Activated T-cell treated with anti-CD3 and anti-CD28 coated beads, Interleukin-2, amount 50 U/mL, for 4 hours (primary cell): Measurements from ENCODE around the gene DEFB123. TPM values are rescaled to one million over a fixed set of nuclear protein-coding genes. Genes with fewer than 3 reads are reported as not detected.
"Not testable (repeated sequence)": the region's sequence is repeated elsewhere in the genome, so short reads cannot be mapped to it uniquely, and the experiment has no call there.

Experiments
- ATAC-seq, 2 donors: fragments of 200-7000 bp; cut with Tn5 transposase; one replicate each; pipeline ENCODE4 v1.10.0; 2021
- DNase-seq: peaks from one replicate; pipeline ENCODE4 v3.0.0-alpha.2; 2020
- H3K27me3 Mint-ChIP-seq: one replicate; pipeline ENCODE4 v1.8.0; 2021; ENCODE audit warnings: low read depth, mixed read lengths
- H3K36me3 Mint-ChIP-seq: one replicate; pipeline ENCODE4 v1.8.0; 2022; ENCODE audit warnings: mixed read lengths; ENCODE audit not compliant: insufficient read depth
- H3K4me1 Mint-ChIP-seq: one replicate; pipeline ENCODE4 v1.8.0; 2021; ENCODE audit warnings: low read depth, mixed read lengths
- H3K4me3 Mint-ChIP-seq: one replicate; pipeline ENCODE4 v1.8.0; 2021; ENCODE audit warnings: mild to moderate bottlenecking, moderate library complexity, mixed read lengths
- H3K9me3 Mint-ChIP-seq: one replicate; pipeline ENCODE4 v1.8.0; 2021; ENCODE audit warnings: mixed read lengths
- total RNA-seq, 3 donors: library from RNA; stranded (reverse); gene quantifications; one replicate each; pipeline ENCODE4 v1.2.1, GENCODE V29; 2021

DEFB123 gene
- total RNA-seq, 3 donors from 2014 or later, result not detected

- no peak for DNase-seq
- Mint-ChIP-seq H3K9me3 (no peaks in the 10 kb centered on the region), H3K4me3 (no peak overlapping the region), H3K36me3 (no peaks in the 10 kb centered on the region), H3K4me1 (no peaks in the 10 kb centered on the region), H3K27me3 (peaks cover 8% of the 10 kb centered on the region)
- ATAC-seq, result no peak
These were observed 9.3 kb downstream of the DEFB123 start for GRCh38 chr20:31449511-31450414.

GRCh38 chr20:31452575-31452974 is 12.1 kb downstream of the DEFB123 start:
- H3K9me3 Mint-ChIP-seq, result no peaks in the 10 kb centered on the region
- peaks cover 14% of the 10 kb centered on the region for H3K27me3 Mint-ChIP-seq
- no peak for DNase-seq
- ATAC-seq, result no peak
- no peak overlapping the region for H3K4me3 Mint-ChIP-seq
- no peaks in the 10 kb centered on the region for H3K36me3 Mint-ChIP-seq
- no peaks in the 10 kb centered on the region for H3K4me1 Mint-ChIP-seq

GRCh38 chr20:31454361-31454760 is 13.9 kb downstream of the DEFB123 start:
- no peak for ATAC-seq
- H3K9me3 Mint-ChIP-seq, result no peaks in the 10 kb centered on the region
- no peak overlapping the region for H3K4me3 Mint-ChIP-seq
- H3K36me3 Mint-ChIP-seq, result no peaks in the 10 kb centered on the region
- H3K27me3 Mint-ChIP-seq, result peaks cover 16% of the 10 kb centered on the region
- H3K4me1 Mint-ChIP-seq, result no peaks in the 10 kb centered on the region
- DNase-seq, result no peak

- DNase-seq, ATAC-seq, H3K36me3 Mint-ChIP-seq, H3K4me3 Mint-ChIP-seq, H3K4me1 Mint-ChIP-seq, H3K9me3 Mint-ChIP-seq: not testable (repeated sequence)
- peaks cover 20% of the 10 kb centered on the region for H3K27me3 Mint-ChIP-seq
These were observed 30.5 kb downstream of the DEFB123 start for GRCh38 chr20:31470946-31471345.

GRCh38 chr20:31472395-31473330 is 32.2 kb downstream of the DEFB123 start:
- H3K36me3 Mint-ChIP-seq, result no peaks in the 10 kb centered on the region
- no peak for DNase-seq
- H3K4me3 Mint-ChIP-seq, result no peak overlapping the region
- H3K4me1 Mint-ChIP-seq, result peaks cover 6% of the 10 kb centered on the region
- ATAC-seq, result no peak
- H3K9me3 Mint-ChIP-seq, result no peaks in the 10 kb centered on the region
- peaks cover 38% of the 10 kb centered on the region for H3K27me3 Mint-ChIP-seq

- no peak for DNase-seq
- peaks cover 6% of the 10 kb centered on the region for H3K4me1 Mint-ChIP-seq
- no peaks in the 10 kb centered on the region for H3K36me3 Mint-ChIP-seq
- no peaks in the 10 kb centered on the region for H3K9me3 Mint-ChIP-seq
- no peak overlapping the region for H3K4me3 Mint-ChIP-seq
- peaks cover 38% of the 10 kb centered on the region for H3K27me3 Mint-ChIP-seq
- ATAC-seq, result no peak
These were observed 33.1 kb downstream of the DEFB123 start for GRCh38 chr20:31473331-31474096.

- ATAC-seq, result no peak
- Mint-ChIP-seq H3K36me3 (no peaks in the 10 kb centered on the region), H3K4me3 (no peak overlapping the region), H3K4me1 (peaks cover 6% of the 10 kb centered on the region), H3K27me3 (peaks cover 38% of the 10 kb centered on the region), H3K9me3 (no peaks in the 10 kb centered on the region)
- DNase-seq, result no peak
These were observed 33.6 kb downstream of the DEFB123 start for GRCh38 chr20:31474097-31474436.

GRCh38 chr20:31474758-31475427 is 34.5 kb downstream of the DEFB123 start, which contains the start of the genes DEFB124 and REM1:
DEFB124 (minus strand) TSS chr20:31475127; CDS start chr20:31473013, 2,114 bp downstream.
REM1 (plus strand) TSS chr20:31475288; CDS start chr20:31476446, 1,158 bp downstream.
- ATAC-seq (peak in 1 of 2 donors; percentile 40), DNase-seq (no peak)
- H3K9me3 Mint-ChIP-seq, result no peaks in the 10 kb centered on the region
- no peaks in the 10 kb centered on the region for H3K36me3 Mint-ChIP-seq
- H3K27me3 Mint-ChIP-seq, result peaks cover 38% of the 10 kb centered on the region
- H3K4me3 Mint-ChIP-seq, result no peak within 1 kb of the TSS
- H3K4me1 Mint-ChIP-seq, result peaks cover 6% of the 10 kb centered on the region

- Mint-ChIP-seq H3K9me3 (no peaks in the 10 kb centered on the region), H3K4me1 (peaks cover 6% of the 10 kb centered on the region), H3K4me3 (no peak overlapping the region), H3K36me3 (no peaks in the 10 kb centered on the region), H3K27me3 (peaks cover 38% of the 10 kb centered on the region)
- ATAC-seq, result peak in 1 of 2 donors; percentile 14
- no peak for DNase-seq
These were observed 35.3 kb downstream of the DEFB123 start for GRCh38 chr20:31475472-31476293.

- DNase-seq (no peak), ATAC-seq (no peak)
- Mint-ChIP-seq H3K4me3 (no peak overlapping the region), H3K9me3 (no peaks in the 10 kb centered on the region), H3K36me3 (no peaks in the 10 kb centered on the region), H3K27me3 (peaks cover 41% of the 10 kb centered on the region), H3K4me1 (peaks cover 6% of the 10 kb centered on the region)
These were observed 35.8 kb downstream of the DEFB123 start for GRCh38 chr20:31476294-31476585.

GRCh38 chr20:31476643-31477215 is 36.3 kb downstream of the DEFB123 start:
- Mint-ChIP-seq H3K4me3 (no peak overlapping the region), H3K27me3 (peaks cover 41% of the 10 kb centered on the region), H3K9me3 (no peaks in the 10 kb centered on the region), H3K36me3 (no peaks in the 10 kb centered on the region), H3K4me1 (peaks cover 6% of the 10 kb centered on the region)
- no peak for ATAC-seq
- DNase-seq, result no peak

GRCh38 chr20:31484001-31484400 is 43.6 kb downstream of the DEFB123 start:
- DNase-seq, result no peak
- H3K9me3 Mint-ChIP-seq, result no peaks in the 10 kb centered on the region
- H3K4me1 Mint-ChIP-seq, result peaks cover 3% of the 10 kb centered on the region
- no peaks in the 10 kb centered on the region for H3K36me3 Mint-ChIP-seq
- peaks cover 31% of the 10 kb centered on the region for H3K27me3 Mint-ChIP-seq
- no peak overlapping the region for H3K4me3 Mint-ChIP-seq
- no peak for ATAC-seq
